ENCODE results near the gene CD79A.

CD79A gene

GRCh38 chr19:41906271-41906670 is 29.2 kb downstream of the CD79A start:
- H3K36me3 Mint-ChIP-seq (ENCODE audit: low read depth): peaks cover 41% of the 10 kb centered on the region
- H3K9me3 Mint-ChIP-seq: no peaks in the 10 kb centered on the region
- H3K27me3 Mint-ChIP-seq (ENCODE audit: low read depth): peaks cover 20% of the 10 kb centered on the region
- H3K4me1 Mint-ChIP-seq: no peaks in the 10 kb centered on the region
- H3K27ac Mint-ChIP-seq: no peak overlapping the region
- no peak for TF ChIP-seq CTCF (IDR thresholded peaks at IDR 0.05; ENCODE audit: unreplicated experiment in 3 of 3)
- H3K4me3 Mint-ChIP-seq: no peak overlapping the region

- TF ChIP-seq CTCF (IDR thresholded peaks at IDR 0.05; ENCODE audit: unreplicated experiment in 3 of 3): no peak
- peaks cover 4% of the 10 kb centered on the region for H3K4me1 Mint-ChIP-seq
- H3K36me3 Mint-ChIP-seq (ENCODE audit: low read depth): peaks cover 36% of the 10 kb centered on the region
- H3K4me3 Mint-ChIP-seq: no peak overlapping the region
- H3K27ac Mint-ChIP-seq: no peak overlapping the region
- peaks cover 28% of the 10 kb centered on the region for H3K27me3 Mint-ChIP-seq (ENCODE audit: low read depth)
- H3K9me3 Mint-ChIP-seq: no peaks in the 10 kb centered on the region
Observed at GRCh38 chr19:41906916-41907680, 30.0 kb downstream of the CD79A start.

- Mint-ChIP-seq H3K4me1 (peaks cover 4% of the 10 kb centered on the region), H3K27me3 (ENCODE audit: low read depth) (peaks cover 38% of the 10 kb centered on the region), H3K27ac (no peak overlapping the region), H3K9me3 (no peaks in the 10 kb centered on the region), H3K36me3 (ENCODE audit: low read depth) (peaks cover 28% of the 10 kb centered on the region), H3K4me3 (no peak overlapping the region)
- no peak for TF ChIP-seq CTCF (IDR thresholded peaks at IDR 0.05; ENCODE audit: unreplicated experiment in 3 of 3)
Observed at GRCh38 chr19:41907994-41908615, 31.0 kb downstream of the CD79A start.

GRCh38 chr19:41908724-41909464 is 31.8 kb downstream of the CD79A start:
- Mint-ChIP-seq H3K36me3 (ENCODE audit: low read depth) (peaks cover 23% of the 10 kb centered on the region), H3K4me3 (no peak overlapping the region), H3K27ac (no peak overlapping the region), H3K27me3 (ENCODE audit: low read depth) (peaks cover 46% of the 10 kb centered on the region), H3K9me3 (no peaks in the 10 kb centered on the region), H3K4me1 (peaks cover 4% of the 10 kb centered on the region)
- no peak for TF ChIP-seq CTCF (IDR thresholded peaks at IDR 0.05; ENCODE audit: unreplicated experiment in 3 of 3)

GRCh38 chr19:41909706-41910105 is 32.6 kb downstream of the CD79A start:
- Mint-ChIP-seq H3K4me3 (no peak overlapping the region), H3K27me3 (ENCODE audit: low read depth) (peaks cover 53% of the 10 kb centered on the region), H3K4me1 (peaks cover 4% of the 10 kb centered on the region), H3K36me3 (ENCODE audit: low read depth) (peaks cover 16% of the 10 kb centered on the region), H3K9me3 (no peaks in the 10 kb centered on the region), H3K27ac (no peak overlapping the region)
- TF ChIP-seq CTCF (IDR thresholded peaks at IDR 0.05; ENCODE audit: unreplicated experiment in 3 of 3): no peak
